ENCODE data around the gene RSAD2. TPM values are rescaled to one million over a fixed set of nuclear protein-coding genes. Genes with fewer than 3 reads are reported as not detected.

Gene RSAD2
- total and polyA plus RNA-seq, 2 of the 4 experiments (the other 2 are of a cell fraction) = not detected

GRCh38 chr2:6927186-6927585 lies 49.6 kb downstream of the RSAD2 start:
- no peaks in the 10 kb centered on the region for H3K79me1 ChIP-seq (ENCODE audit: low read depth in 1 of 2, low read length in 2 of 2)
- no peak overlapping the region for H2AK5ac ChIP-seq (ENCODE audit: low read depth, low read length)
- H3K56ac ChIP-seq (ENCODE audit: extremely low read depth, insufficient read depth, low read length) = no peak overlapping the region
- no peak overlapping the region for H3K14ac ChIP-seq (replicated peaks; ENCODE audit: low read depth, low read length)
- H3K4me3 ChIP-seq (ENCODE audit: insufficient read depth, low read depth, low read length) = no peak overlapping the region
- DNase-seq = no peak
- H3K9me1 ChIP-seq (ENCODE audit: insufficient read depth, low read length) = no peaks in the 10 kb centered on the region
- no peak overlapping the region for H3K4ac ChIP-seq (ENCODE audit: low read depth, low read length)
- H3K9ac ChIP-seq (ENCODE audit: low read depth, low read length) = no peak overlapping the region
- no peak overlapping the region for H3K23ac ChIP-seq (ENCODE audit: low read depth, low read length)
- no CpG with 5 or more reads among the region's 3 CpGs for WGBS, 2 experiments (ENCODE audit: extremely low coverage in 2 of 2, insufficient read length in 1 of 2)
- H3K9me3 ChIP-seq (ENCODE audit: control insufficient read depth, insufficient read depth, low read length) = no peaks in the 10 kb centered on the region
- no peak overlapping the region for H2BK15ac ChIP-seq (ENCODE audit: low read depth, low read length)
- H2BK20ac ChIP-seq (ENCODE audit: low read depth, low read length) = no peak overlapping the region
- no peak overlapping the region for H3K18ac ChIP-seq (ENCODE audit: low read depth, low read length)
- no peaks in the 10 kb centered on the region; the same call in 1 of the 2 replicates for H3K27me3 ChIP-seq (ENCODE audit: control insufficient read depth, insufficient read depth, low read length)
- no peak overlapping the region for H2BK120ac ChIP-seq (ENCODE audit: low read depth, low read length)
- H4K20me1 ChIP-seq (ENCODE audit: insufficient read depth, low read length) = no peaks in the 10 kb centered on the region
- intact Hi-C loops (cut with micrococcal nuclease) = no loop called here
- TF ChIP-seq POLR2A (IDR thresholded peaks at IDR 0.05; ENCODE audit: low read depth, low read length) (no peak), MAZ (IDR thresholded peaks at IDR 0.05; ENCODE audit: borderline replicate concordance, low read depth, low read length) (no peak), MAFK (IDR thresholded peaks at IDR 0.05; ENCODE audit: low read depth, low read length) (no peak), NFE2L2 (IDR thresholded peaks at IDR 0.05; ENCODE audit: low read depth, low read length) (no peak), BHLHE40 (IDR thresholded peaks at IDR 0.05; ENCODE audit: low read depth, low read length) (no peak), RAD21 (IDR thresholded peaks at IDR 0.05; ENCODE audit: low read length) (no peak), FOS (IDR thresholded peaks at IDR 0.05; ENCODE audit: low read depth, low read length) (no peak), CHD1 (IDR thresholded peaks at IDR 0.05; ENCODE audit: low read depth, low read length) (no peak), MXI1 (IDR thresholded peaks at IDR 0.05; ENCODE audit: borderline replicate concordance, low read depth, low read length) (no peak), SMC3 (IDR thresholded peaks at IDR 0.05; ENCODE audit: low read depth, low read length) (no peak), CEBPB (IDR thresholded peaks at IDR 0.05; ENCODE audit: low read depth, low read length) (no peak), USF2 (IDR thresholded peaks at IDR 0.05; ENCODE audit: low read depth, low read length) (no peak)
- TF ChIP-seq, protein P1, sequence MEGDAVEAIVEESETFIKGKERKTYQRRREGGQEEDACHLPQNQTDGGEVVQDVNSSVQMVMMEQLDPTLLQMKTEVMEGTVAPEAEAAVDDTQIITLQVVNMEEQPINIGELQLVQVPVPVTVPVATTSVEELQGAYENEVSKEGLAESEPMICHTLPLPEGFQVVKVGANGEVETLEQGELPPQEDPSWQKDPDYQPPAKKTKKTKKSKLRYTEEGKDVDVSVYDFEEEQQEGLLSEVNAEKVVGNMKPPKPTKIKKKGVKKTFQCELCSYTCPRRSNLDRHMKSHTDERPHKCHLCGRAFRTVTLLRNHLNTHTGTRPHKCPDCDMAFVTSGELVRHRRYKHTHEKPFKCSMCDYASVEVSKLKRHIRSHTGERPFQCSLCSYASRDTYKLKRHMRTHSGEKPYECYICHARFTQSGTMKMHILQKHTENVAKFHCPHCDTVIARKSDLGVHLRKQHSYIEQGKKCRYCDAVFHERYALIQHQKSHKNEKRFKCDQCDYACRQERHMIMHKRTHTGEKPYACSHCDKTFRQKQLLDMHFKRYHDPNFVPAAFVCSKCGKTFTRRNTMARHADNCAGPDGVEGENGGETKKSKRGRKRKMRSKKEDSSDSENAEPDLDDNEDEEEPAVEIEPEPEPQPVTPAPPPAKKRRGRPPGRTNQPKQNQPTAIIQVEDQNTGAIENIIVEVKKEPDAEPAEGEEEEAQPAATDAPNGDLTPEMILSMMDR (conservative IDR thresholded peaks at IDR 0.05; ENCODE audit: low read depth, low read length) = no peak
- TF ChIP-seq, protein P2, sequence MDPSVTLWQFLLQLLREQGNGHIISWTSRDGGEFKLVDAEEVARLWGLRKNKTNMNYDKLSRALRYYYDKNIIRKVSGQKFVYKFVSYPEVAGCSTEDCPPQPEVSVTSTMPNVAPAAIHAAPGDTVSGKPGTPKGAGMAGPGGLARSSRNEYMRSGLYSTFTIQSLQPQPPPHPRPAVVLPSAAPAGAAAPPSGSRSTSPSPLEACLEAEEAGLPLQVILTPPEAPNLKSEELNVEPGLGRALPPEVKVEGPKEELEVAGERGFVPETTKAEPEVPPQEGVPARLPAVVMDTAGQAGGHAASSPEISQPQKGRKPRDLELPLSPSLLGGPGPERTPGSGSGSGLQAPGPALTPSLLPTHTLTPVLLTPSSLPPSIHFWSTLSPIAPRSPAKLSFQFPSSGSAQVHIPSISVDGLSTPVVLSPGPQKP (IDR thresholded peaks at IDR 0.05; ENCODE audit: borderline replicate concordance, low read depth, low read length) = no peak
- CTCF ChIA-PET = no interaction called here
- H4K8ac ChIP-seq (ENCODE audit: low read depth in 2 of 2, low read length in 2 of 2) = no peak overlapping the region
- BruUV-seq (replicated peaks) = no TSS peak
- dilution Hi-C loops (cut with HindIII; ENCODE audit: low sequenced_read_pairs, unreplicated experiment) = no loop called here
- no peaks in the 10 kb centered on the region for H3K36me3 ChIP-seq (ENCODE audit: control insufficient read depth, insufficient read depth, low read length)
- H3K27ac ChIP-seq (ENCODE audit: insufficient read depth, low read length) = no peak overlapping the region
- no peak for ATAC-seq (ENCODE audit: low read depth)
- H3K4me1 ChIP-seq (ENCODE audit: control insufficient read depth, insufficient read depth, low read length) = no peaks in the 10 kb centered on the region
- in situ Hi-C loops (cut with MboI; ENCODE audit: low sequenced_read_pairs) = no loop called here
- no peak overlapping the region for H2AK9ac ChIP-seq (replicated peaks; ENCODE audit: low read depth, low read length, poor library complexity)
- H3K4me2 ChIP-seq (ENCODE audit: low read depth, low read length) = no peak overlapping the region
- no peak overlapping the region for H2AFZ ChIP-seq (replicated peaks; ENCODE audit: low read length, poor library complexity)
- no peak overlapping the region for H2BK5ac ChIP-seq (ENCODE audit: low read depth, low read length, poor library complexity, severe bottlenecking)
- no peak overlapping the region for H4K91ac ChIP-seq (ENCODE audit: insufficient read depth, low read depth, low read length)
- POLR2A ChIA-PET (ENCODE audit: unreplicated experiment) = no interaction called here
- no peak overlapping the region for H4K5ac ChIP-seq (ENCODE audit: low read depth, low read length)

Data from IMR-90 (cell line).